Pancreas (tissue), 10 donors: ENCODE results near the gene PDZD2. TPM values are rescaled to one million over a fixed set of nuclear protein-coding genes. Genes with fewer than 3 reads are reported as not detected.
A peak's percentile ranks its signal among the peaks of the same experiment; 100 is the strongest.

Experiments used
- ATAC-seq, 4 donors: fragments of 200-7000 bp; cut with Tn5 transposase; one replicate each; pipeline versions ENCODE4 v1.8.0 to v1.9.1; 2020; ENCODE audit warnings: mild to moderate bottlenecking in 4 of 4, moderate library complexity in 4 of 4
- DNase-seq, 6 donors: peaks; one replicate each; pipeline ENCODE4 v3.0.0-alpha.2; 2020
- FAIRE-seq: peaks from 2 replicates; lab custom pipeline; 2012; peaks lifted over from hg19 to GRCh38; lab: Jason Lieb, UNC
- H3K27ac ChIP-seq, 4 donors: fragments of 200-600 bp; sonication (generic); 1 replicate in 3 of 4; 2 replicates in 1 of 4; pipeline versions ENCODE4 v1.5.0 to v1.8.0; 2020
- H3K27me3 ChIP-seq, 4 donors: fragments of 200-600 bp; one replicate each; pipeline ENCODE4 v1.8.0; 2021
- H3K36me3 ChIP-seq, 3 donors: fragments of 200-600 bp; sonication (generic) in 1 of 3; one replicate each; pipeline versions ENCODE4 v1.5.0 to v1.8.0; 2020 to 2021
- H3K4me1 ChIP-seq, 3 donors: fragments of 200-600 bp; one replicate each; pipeline ENCODE4 v1.8.0; 2021
- H3K4me3 ChIP-seq, 4 donors: fragments of 200-600 bp; sonication (generic) in 2 of 4; one replicate each; pipeline versions ENCODE4 v1.5.0 to v1.8.0; 2020 to 2021
- H3K9me3 ChIP-seq, 4 donors: fragments of 200-600 bp; one replicate each; pipeline ENCODE4 v1.8.0; 2021
- CTCF ChIP-seq, 4 donors: fragments of 200-600 bp; sonication (generic) in 3 of 4; IDR thresholded peaks; one replicate each; pipeline versions ENCODE4 v1.5.0 to v1.8.0; 2021; ENCODE audit warnings: antibody characterized with exemption in 4 of 4
- WGBS, 2 donors: extraction: QIAGEN DNeasy Blood & Tissue Kit; methylation state at CpG; one replicate each; pipeline ENCODE4 v1.1.7; 2013; 5-methylcytosine and 5-hydroxymethylcytosine counted together
- intact Hi-C, 3 donors: fragments of 100-400 bp; cut with DNase I; formaldehyde crosslinking; loops; one replicate each; pipeline versions ENCODE4 v1.11.1 to v1.14.2; 2022
- polyA plus RNA-seq, 2 donors: library from polyadenylated mRNA; stranded (reverse); fragments of 200-250 nt; gene quantifications; one replicate each; pipeline ENCODE4 v1.2.3, GENCODE V29; 2013
- total RNA-seq, 6 donors: library from RNA; stranded (reverse); fragmentation: NEBNext Ultra II Directional in 4 of 6; extraction: Animal tissue kit (Norgen Biotek cat#: 25700) in 4 of 6; gene quantifications; one replicate each; pipeline versions ENCODE4 v1.2.1 to v1.2.4, GENCODE V29; 2021 to 2023
- donor health status: healthy with polysubstance abuse.
- donor health status: DM: no; HTN: no; CAD: no; lungs with moderate emphysema.
- donor health status: DM: no; HTN: no; CAD: no.
- donor health status: control.
- donor health status: control.
- donor health status: Bipolar disorder and iron deficiency.
- donor health status: DM: yes; HTN: yes; CAD: no.
- donor health status: DM: no; HTN: no; CAD: no.
- donor health status: DM: no; HTN: no; CAD: no.
- donor health status: DM: yes; HTN: yes; CAD: no.

The PDZD2 gene
- total and polyA plus RNA-seq, 8 donors: 1.4 to 4.5 (median 3.3) TPM

DNA sequence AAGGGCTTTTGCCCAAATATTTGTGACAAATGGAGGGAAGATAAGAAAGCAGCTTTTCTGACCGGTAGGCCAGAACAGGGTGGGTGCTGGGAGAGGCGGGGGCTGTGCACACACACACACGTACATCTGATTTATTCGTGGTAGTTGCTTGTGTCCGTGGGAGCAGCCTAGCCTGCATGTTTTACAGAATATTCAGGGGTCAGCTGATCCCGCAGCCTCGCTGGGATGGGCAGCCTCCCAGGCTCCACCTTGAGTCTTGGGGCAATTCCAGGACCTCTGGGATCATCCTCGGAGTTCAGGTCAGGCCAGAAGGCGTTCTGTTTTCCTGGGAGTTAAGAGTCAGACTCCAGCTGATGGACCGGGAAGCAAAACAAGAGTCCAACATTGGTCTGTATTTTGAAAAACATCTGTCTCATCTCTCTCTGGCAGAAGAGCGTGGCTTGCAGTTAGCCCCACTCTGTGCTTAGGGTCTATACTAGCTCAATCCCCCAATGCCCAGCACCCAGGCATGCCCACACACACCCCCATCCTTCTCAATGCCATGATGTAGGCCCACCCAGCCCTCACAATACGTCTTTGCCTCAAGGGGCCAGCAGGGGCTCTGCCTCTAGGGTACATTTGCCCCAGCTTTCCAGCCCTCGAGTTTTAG lies 324.6 kb downstream of the PDZD2 start:
- no peak for TF ChIP-seq CTCF (IDR thresholded peaks at IDR 0.05)
- no peaks in the 10 kb centered on the region for H3K4me1 ChIP-seq
- H3K27me3 ChIP-seq: no peaks in the 10 kb centered on the region
- H3K9me3 ChIP-seq: no peaks in the 10 kb centered on the region
- intact Hi-C loops: no loop called here
- DNase-seq (no peak), ATAC-seq (peak in 1 of 4 donors; percentile 46), FAIRE-seq (no peak)
- H3K27ac ChIP-seq: no peak overlapping the region
- 64 to 75% methylated on average over 13 of the region's 13 CpGs for WGBS, 2 donors
- no peaks in the 10 kb centered on the region for H3K36me3 ChIP-seq
- H3K4me3 ChIP-seq: no peak overlapping the region

- FAIRE-seq: no peak
- WGBS, 2 donors: 71% methylated on average over 2 of the region's 2 CpGs
- H3K4me3 ChIP-seq: no peak overlapping the region
- intact Hi-C loops: no loop called here
- TF ChIP-seq CTCF (IDR thresholded peaks at IDR 0.05): no peak
- no peaks in the 10 kb centered on the region for H3K36me3 ChIP-seq
- H3K9me3 ChIP-seq: no peaks in the 10 kb centered on the region
- no peaks in the 10 kb centered on the region for H3K4me1 ChIP-seq
- no peak for DNase-seq
- H3K27me3 ChIP-seq: no peaks in the 10 kb centered on the region
- ATAC-seq: no peak
- H3K27ac ChIP-seq: no peak overlapping the region
These were observed 325.1 kb downstream of the PDZD2 start for GRCh38 chr5:31964007-31964360.

DNA sequence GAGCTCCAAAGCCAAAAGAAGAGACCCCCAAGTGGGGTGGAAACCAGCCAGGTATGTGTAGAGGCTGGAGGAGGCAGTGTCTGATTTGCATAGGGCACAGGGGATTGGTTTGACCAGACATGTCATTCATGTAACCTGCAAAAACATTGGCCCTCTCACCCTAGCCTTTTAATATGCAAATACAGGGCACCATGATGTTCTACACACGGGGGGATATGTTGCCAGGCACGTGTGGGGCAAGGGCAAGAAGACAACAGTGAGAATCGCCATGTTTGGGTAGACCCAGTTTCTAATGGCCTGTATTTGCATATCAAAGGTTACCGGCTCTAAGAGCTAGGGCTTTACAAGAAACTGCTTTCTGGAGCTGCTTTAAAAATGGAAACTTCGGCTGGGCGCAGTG lies 326.3 kb downstream of the PDZD2 start:
- no peak for FAIRE-seq
- Histone ChIP-seq H3K9me3 (no peaks in the 10 kb centered on the region), H3K27me3 (no peaks in the 10 kb centered on the region), H3K4me1 (no peaks in the 10 kb centered on the region), H3K36me3 (no peaks in the 10 kb centered on the region), H3K27ac (no peak overlapping the region), H3K4me3 (no peak overlapping the region)
- DNase-seq: no peak
- 58 to 69% methylated on average over 6 of the region's 6 CpGs for WGBS, 2 donors
- ATAC-seq: no peak
- no peak for TF ChIP-seq CTCF (IDR thresholded peaks at IDR 0.05)
- intact Hi-C loops: no loop called here

- H3K27ac ChIP-seq: no peak overlapping the region
- no peak for TF ChIP-seq CTCF (IDR thresholded peaks at IDR 0.05)
- WGBS, 2 donors: 72 to 86% methylated on average over 5 of the region's 5 CpGs
- ATAC-seq (no peak), DNase-seq (no peak), FAIRE-seq (no peak)
- H3K27me3 ChIP-seq: no peaks in the 10 kb centered on the region
- H3K4me1 ChIP-seq: no peaks in the 10 kb centered on the region
- H3K4me3 ChIP-seq: no peak overlapping the region
- intact Hi-C loops: no loop called here
- no peaks in the 10 kb centered on the region for H3K36me3 ChIP-seq
- no peaks in the 10 kb centered on the region for H3K9me3 ChIP-seq
These were observed 328.0 kb downstream of the PDZD2 start for GRCh38 chr5:31966936-31967335.

DNA sequence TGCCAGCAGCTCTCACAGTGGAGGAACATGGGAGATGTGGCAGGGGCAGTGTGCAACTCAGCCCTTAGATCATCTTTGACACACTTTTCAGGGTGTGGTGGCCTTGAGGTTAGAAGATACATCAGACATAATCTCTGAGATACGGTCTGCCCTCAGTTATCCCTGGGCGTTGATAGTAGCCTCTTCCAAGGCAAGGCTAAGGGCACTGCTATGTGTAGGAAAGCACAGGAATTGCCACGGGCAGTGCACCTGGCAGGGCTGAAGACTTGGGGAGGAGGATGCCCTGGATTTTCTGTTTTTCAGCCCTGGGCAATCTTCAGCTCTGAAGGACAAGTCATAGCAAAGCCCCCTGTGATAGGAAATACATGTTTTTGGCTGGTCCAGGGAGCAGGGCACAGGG lies 328.5 kb downstream of the PDZD2 start:
- H3K36me3 ChIP-seq: no peaks in the 10 kb centered on the region
- ATAC-seq: no peak
- no peak for TF ChIP-seq CTCF (IDR thresholded peaks at IDR 0.05)
- H3K4me1 ChIP-seq: no peaks in the 10 kb centered on the region
- DNase-seq: no peak
- WGBS, 2 donors: 56 to 72% methylated on average over 3 of the region's 3 CpGs
- H3K27ac ChIP-seq: no peak overlapping the region
- no peaks in the 10 kb centered on the region for H3K27me3 ChIP-seq
- intact Hi-C loops: no loop called here
- no peaks in the 10 kb centered on the region for H3K9me3 ChIP-seq
- H3K4me3 ChIP-seq: no peak overlapping the region
- no peak for FAIRE-seq
